Stimulated activated naive CD8-positive, alpha-beta T cell treated with anti-CD3 and anti-CD28 coated beads, Interleukin-15, Interleukin-2, amounts not matched to agents 100 ng/mL and 50 ng/mL, for 24 hours (primary cell): Measurements from ENCODE around the gene POLR2H.

Experiments used
- H3K27ac Mint-ChIP-seq: one replicate; pipeline ENCODE4 v1.8.0; 2021; ENCODE audit warnings: mild to moderate bottlenecking, mixed read lengths
- H3K27me3 Mint-ChIP-seq: one replicate; pipeline ENCODE4 v1.8.0; 2021; ENCODE audit warnings: mixed read lengths
- H3K36me3 Mint-ChIP-seq: one replicate; pipeline ENCODE4 v1.8.0; 2021; ENCODE audit warnings: low read depth, mixed read lengths
- H3K4me1 Mint-ChIP-seq: one replicate; pipeline ENCODE4 v1.8.0; 2021; ENCODE audit warnings: low read depth, mixed read lengths
- H3K4me3 Mint-ChIP-seq: one replicate; pipeline ENCODE4 v1.8.0; 2021; ENCODE audit warnings: mild to moderate bottlenecking, mixed read lengths
- H3K9me3 Mint-ChIP-seq: one replicate; pipeline ENCODE4 v1.8.0; 2021; ENCODE audit warnings: mixed read lengths

POLR2H gene

GRCh38 chr3:184399410-184399809 is 37.9 kb downstream of the POLR2H start:
- no peaks in the 10 kb centered on the region for H3K9me3 Mint-ChIP-seq
- no peaks in the 10 kb centered on the region for H3K36me3 Mint-ChIP-seq
- no peaks in the 10 kb centered on the region for H3K4me1 Mint-ChIP-seq
- no peak overlapping the region for H3K27ac Mint-ChIP-seq
- no peak overlapping the region for H3K4me3 Mint-ChIP-seq
- H3K27me3 Mint-ChIP-seq: peaks cover 18% of the 10 kb centered on the region

DNA sequence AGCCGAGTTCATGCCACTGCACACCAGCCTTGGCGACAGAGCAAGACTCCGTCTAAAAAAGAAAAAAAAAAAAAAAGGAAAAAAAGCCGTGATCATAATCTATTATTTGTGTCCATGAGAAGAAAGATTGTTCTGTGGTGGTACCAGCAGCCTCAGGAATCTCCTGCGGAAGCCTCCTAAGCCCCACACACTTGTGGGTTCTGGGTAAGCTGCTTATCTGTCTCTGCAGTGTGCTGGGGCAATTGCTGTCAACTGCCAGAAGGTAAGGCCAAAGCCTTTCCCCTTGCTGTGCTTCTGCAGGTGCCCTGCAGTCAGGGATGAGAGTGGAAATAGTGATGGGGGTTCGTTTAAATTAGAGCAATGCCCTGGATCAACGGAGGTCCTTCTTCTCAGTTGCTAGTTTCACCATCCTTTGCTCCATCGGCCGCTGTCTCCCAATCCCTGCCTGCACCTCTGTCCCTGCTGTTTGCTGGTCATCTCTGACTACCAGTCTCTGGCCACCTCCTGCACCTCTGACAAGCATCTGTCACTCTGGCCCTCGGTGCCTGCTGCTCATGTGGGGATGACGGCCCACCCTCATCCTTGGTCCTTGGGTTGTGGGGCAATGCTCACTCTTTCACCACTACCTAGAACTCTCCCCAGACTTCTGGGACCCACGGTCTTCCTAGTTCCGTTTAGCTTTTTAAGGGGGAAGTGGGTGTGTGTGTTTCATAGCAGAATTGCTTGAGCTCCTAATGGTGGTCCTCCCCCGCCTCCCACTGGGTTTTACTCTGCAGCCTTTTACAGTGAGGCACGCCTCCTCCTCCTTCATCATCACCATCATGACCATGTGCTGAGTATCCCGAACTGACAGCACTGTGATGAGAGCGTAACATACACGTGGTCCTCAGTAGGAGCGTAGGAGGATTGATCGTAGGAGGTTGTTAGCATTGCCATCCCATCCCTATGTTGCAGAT is 43.8 kb downstream of the POLR2H start:
- no peak overlapping the region for H3K27ac Mint-ChIP-seq
- no peak overlapping the region for H3K4me3 Mint-ChIP-seq

GRCh38 chr3:184409331-184409926 is 47.9 kb downstream of the POLR2H start:
- no peak overlapping the region for H3K27ac Mint-ChIP-seq

More for the DNA sequence above, 43.8 kb downstream of the POLR2H start:
- H3K4me1 Mint-ChIP-seq: no peaks in the 10 kb centered on the region
- H3K9me3 Mint-ChIP-seq: no peaks in the 10 kb centered on the region
- H3K27me3 Mint-ChIP-seq: peaks cover 13% of the 10 kb centered on the region
- no peaks in the 10 kb centered on the region for H3K36me3 Mint-ChIP-seq

GRCh38 chr3:184409946-184410500 is 48.5 kb downstream of the POLR2H start:
- no peaks in the 10 kb centered on the region for H3K36me3 Mint-ChIP-seq
- no peak overlapping the region for H3K4me3 Mint-ChIP-seq
- no peaks in the 10 kb centered on the region for H3K9me3 Mint-ChIP-seq
- no peak overlapping the region for H3K27ac Mint-ChIP-seq
- no peaks in the 10 kb centered on the region for H3K4me1 Mint-ChIP-seq
- no peaks in the 10 kb centered on the region for H3K27me3 Mint-ChIP-seq

More at GRCh38 chr3:184409331-184409926, 47.9 kb downstream of the POLR2H start:
- Mint-ChIP-seq H3K4me1 (no peaks in the 10 kb centered on the region), H3K4me3 (no peak overlapping the region), H3K27me3 (no peaks in the 10 kb centered on the region), H3K9me3 (no peaks in the 10 kb centered on the region), H3K36me3 (no peaks in the 10 kb centered on the region)

GRCh38 chr3:184414418-184415202 is 53.1 kb downstream of the POLR2H start:
- H3K4me1 Mint-ChIP-seq: no peaks in the 10 kb centered on the region
- H3K36me3 Mint-ChIP-seq: no peaks in the 10 kb centered on the region
- H3K4me3 Mint-ChIP-seq: no peak overlapping the region
- H3K9me3 Mint-ChIP-seq: no peaks in the 10 kb centered on the region
- no peaks in the 10 kb centered on the region for H3K27me3 Mint-ChIP-seq
- no peak overlapping the region for H3K27ac Mint-ChIP-seq

- H3K9me3 Mint-ChIP-seq: no peaks in the 10 kb centered on the region
- H3K36me3 Mint-ChIP-seq: no peaks in the 10 kb centered on the region
- no peak overlapping the region for H3K27ac Mint-ChIP-seq
- no peak overlapping the region for H3K4me3 Mint-ChIP-seq
- H3K4me1 Mint-ChIP-seq: no peaks in the 10 kb centered on the region
- no peaks in the 10 kb centered on the region for H3K27me3 Mint-ChIP-seq
Measured at GRCh38 chr3:184415203-184415490, 53.6 kb downstream of the POLR2H start.

- Mint-ChIP-seq H3K9me3 (no peaks in the 10 kb centered on the region), H3K27me3 (no peaks in the 10 kb centered on the region), H3K4me1 (no peaks in the 10 kb centered on the region), H3K4me3 (no peak overlapping the region), H3K36me3 (no peaks in the 10 kb centered on the region), H3K27ac (no peak overlapping the region)
Measured at GRCh38 chr3:184417619-184418327, 56.3 kb downstream of the POLR2H start.
